Measurements from ENCODE around the gene KLHDC8A. TPM values are rescaled to one million over a fixed set of nuclear protein-coding genes. Genes with fewer than 3 reads are reported as not detected.
A peak's percentile ranks its signal among the peaks of the same experiment; 100 is the strongest.

The KLHDC8A gene
- total and polyA plus RNA-seq, 4 donors, result 0.17 to 1.4 (median 0.41) TPM

GRCh38 chr1:205328476-205328875, 28.2 kb downstream of the KLHDC8A start:
- Histone ChIP-seq H3K36me3 (ENCODE audit: control insufficient read depth in 4 of 4, insufficient read depth in 4 of 4, low read length in 4 of 4) (no peaks in the 10 kb centered on the region), H3K9me3 (ENCODE audit: control insufficient read depth in 4 of 4, insufficient read depth in 3 of 4, low read length in 3 of 4) (no peaks in the 10 kb centered on the region), H3K27me3 (ENCODE audit: control insufficient read depth in 3 of 3, insufficient read depth in 3 of 3, low read length in 2 of 3) (peaks cover 0 to 5% (median 0%) of the 10 kb centered on the region in 3 donors), H3K9ac (ENCODE audit: insufficient read depth in 1 of 2, low read length in 2 of 2) (no peak overlapping the region), H3K4me1 (ENCODE audit: control insufficient read depth in 5 of 5, insufficient read depth in 5 of 5, low read length in 5 of 5) (no peaks in the 10 kb centered on the region), H3K27ac (ENCODE audit: low read depth in 1 of 2, low read length in 1 of 2) (no peak overlapping the region), H3K4me3 (no peak overlapping the region)
- DNase-seq (no peak), ATAC-seq (ENCODE audit: insufficient read depth, low FRiP score) (no peak)
- 69 to 82% methylated on average over 4 of the region's 4 CpGs for WGBS, 2 donors
- no peak for TF ChIP-seq CTCF (IDR thresholded peaks at IDR 0.05; ENCODE audit: control extremely low read depth, extremely low read depth)

- H3K36me3 ChIP-seq (ENCODE audit: control insufficient read depth in 4 of 4, insufficient read depth in 4 of 4, low read length in 4 of 4), result no peaks in the 10 kb centered on the region
- no peak overlapping the region for H3K27ac ChIP-seq (ENCODE audit: low read depth in 1 of 2, low read length in 1 of 2)
- H3K9me3 ChIP-seq (ENCODE audit: control insufficient read depth in 4 of 4, insufficient read depth in 3 of 4, low read length in 3 of 4), result no peaks in the 10 kb centered on the region
- H3K4me3 ChIP-seq, result no peak overlapping the region
- H3K9ac ChIP-seq (ENCODE audit: insufficient read depth in 1 of 2, low read length in 2 of 2), result no peak overlapping the region
- TF ChIP-seq CTCF (IDR thresholded peaks at IDR 0.05; ENCODE audit: control extremely low read depth, extremely low read depth), result no peak
- no peaks in the 10 kb centered on the region for H3K4me1 ChIP-seq (ENCODE audit: control insufficient read depth in 5 of 5, insufficient read depth in 5 of 5, low read length in 5 of 5)
- H3K27me3 ChIP-seq (ENCODE audit: control insufficient read depth in 3 of 3, insufficient read depth in 3 of 3, low read length in 2 of 3), result peaks cover 0 to 5% (median 0%) of the 10 kb centered on the region in 3 donors
- DNase-seq (no peak), ATAC-seq (ENCODE audit: insufficient read depth, low FRiP score) (no peak)
- WGBS, 2 donors, result 73 to 85% methylated on average over 11 of the region's 11 CpGs
Observed at GRCh38 chr1:205326812-205327466, 29.8 kb downstream of the KLHDC8A start.

GRCh38 chr1:205325334-205325884, 31.3 kb downstream of the KLHDC8A start:
- peaks cover 0 to 5% (median 0%) of the 10 kb centered on the region in 5 donors for H3K4me1 ChIP-seq (ENCODE audit: control insufficient read depth in 5 of 5, insufficient read depth in 5 of 5, low read length in 5 of 5)
- ATAC-seq (ENCODE audit: insufficient read depth, low FRiP score), result peak; percentile 53
- no peaks in the 10 kb centered on the region for H3K36me3 ChIP-seq (ENCODE audit: control insufficient read depth in 4 of 4, insufficient read depth in 4 of 4, low read length in 4 of 4)
- DNase-seq, result peak; percentile 75 to 84 (median 77)
- H3K27me3 ChIP-seq (ENCODE audit: control insufficient read depth in 3 of 3, insufficient read depth in 3 of 3, low read length in 2 of 3), result peaks cover 0 to 5% (median 0%) of the 10 kb centered on the region in 3 donors
- H3K4me3 ChIP-seq, result no peak overlapping the region
- H3K9ac ChIP-seq (ENCODE audit: insufficient read depth in 1 of 2, low read length in 2 of 2), result no peak overlapping the region
- H3K9me3 ChIP-seq (ENCODE audit: control insufficient read depth in 4 of 4, insufficient read depth in 3 of 4, low read length in 3 of 4), result no peaks in the 10 kb centered on the region
- no peak overlapping the region for H3K27ac ChIP-seq (ENCODE audit: low read depth in 1 of 2, low read length in 1 of 2)
- peak; percentile 97 for TF ChIP-seq CTCF (IDR thresholded peaks at IDR 0.05; ENCODE audit: control extremely low read depth, extremely low read depth)
- 34 to 38% methylated on average over 6 of the region's 6 CpGs for WGBS, 2 donors

All from lung (tissue), 12 donors.